Stomach (tissue), 4 donors: ENCODE results near the gene TTYH3.

Experiments
- CTCF ChIP-seq, 7 experiments: fragments of 450-650 bp in 4 of 7; fragments of 200-600 bp in 3 of 7; sonication (generic) in 3 of 7; IDR thresholded peaks; one replicate each; pipeline ENCODE4 v1.5.1; 2016 to 2019; ENCODE audit warnings: antibody characterized with exemption in 7 of 7, control low read depth in 2 of 7, mild to moderate bottlenecking in 1 of 7
- POLR2A ChIP-seq, 4 donors: fragments of 450-650 bp; IDR thresholded peaks; one replicate each; pipeline ENCODE4 v1.6.1; 2016; ENCODE audit warnings: antibody characterized with exemption in 4 of 4, control low read depth in 2 of 4, mild to moderate bottlenecking in 1 of 4, moderate library complexity in 1 of 4
- POLR2AphosphoS5 ChIP-seq, 3 donors: sonication (generic); formaldehyde crosslinking; IDR thresholded peaks; one replicate each; pipeline ENCODE4 v1.6.1; 2016; ENCODE audit warnings: antibody characterized with exemption in 3 of 3

- no peak for TF ChIP-seq POLR2AphosphoS5 (IDR thresholded peaks at IDR 0.05)
- no peak for TF ChIP-seq CTCF (IDR thresholded peaks at IDR 0.05)
- TF ChIP-seq POLR2A (IDR thresholded peaks at IDR 0.05), result no peak
Measured at GRCh38 chr7:2619116-2619515, 12.7 kb upstream of the TTYH3 start.
